DMS 273 treated with DMSO at 0.1 percent for 48 hours (cell line): Measurements from ENCODE around the gene NAGLU.

ENCODE experiments used
- DNase-seq: peaks from one replicate; lab custom pipeline; 2025; lab: John Stamatoyannopoulos, UW

Gene NAGLU

DNA sequence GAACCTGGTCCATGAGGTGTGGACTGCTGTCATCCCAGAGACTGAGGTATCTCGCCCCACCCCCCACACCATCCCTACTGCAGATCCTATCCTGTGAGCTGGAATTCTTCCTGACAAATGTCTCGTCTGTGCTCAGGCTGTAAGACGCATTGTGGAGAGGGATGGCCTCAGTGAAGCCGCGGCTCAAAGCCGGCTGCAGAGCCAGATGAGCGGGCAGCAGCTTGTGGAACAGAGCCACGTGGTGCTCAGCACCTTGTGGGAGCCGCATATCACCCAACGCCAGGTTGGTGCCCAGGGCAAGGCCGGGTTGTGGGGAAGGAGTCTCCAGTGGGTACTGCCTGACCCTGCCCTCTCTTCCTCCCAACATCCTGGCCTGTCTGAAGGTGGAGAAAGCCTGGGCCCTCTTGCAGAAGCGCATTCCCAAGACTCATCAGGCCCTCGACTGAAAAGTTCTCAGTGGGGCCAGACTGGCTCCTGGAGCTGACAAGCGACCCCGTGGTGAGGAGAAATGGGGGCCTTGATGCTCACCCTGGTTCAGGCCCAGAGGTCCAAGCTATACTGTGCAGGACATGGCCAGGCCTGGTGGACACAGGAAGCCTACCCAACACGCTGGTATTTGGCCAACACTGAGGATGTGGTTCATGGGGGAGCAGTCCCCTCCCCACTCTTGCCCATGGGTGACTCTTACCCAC lies 29.6 kb downstream of the NAGLU start:
- DNase-seq: no peak

DNA sequence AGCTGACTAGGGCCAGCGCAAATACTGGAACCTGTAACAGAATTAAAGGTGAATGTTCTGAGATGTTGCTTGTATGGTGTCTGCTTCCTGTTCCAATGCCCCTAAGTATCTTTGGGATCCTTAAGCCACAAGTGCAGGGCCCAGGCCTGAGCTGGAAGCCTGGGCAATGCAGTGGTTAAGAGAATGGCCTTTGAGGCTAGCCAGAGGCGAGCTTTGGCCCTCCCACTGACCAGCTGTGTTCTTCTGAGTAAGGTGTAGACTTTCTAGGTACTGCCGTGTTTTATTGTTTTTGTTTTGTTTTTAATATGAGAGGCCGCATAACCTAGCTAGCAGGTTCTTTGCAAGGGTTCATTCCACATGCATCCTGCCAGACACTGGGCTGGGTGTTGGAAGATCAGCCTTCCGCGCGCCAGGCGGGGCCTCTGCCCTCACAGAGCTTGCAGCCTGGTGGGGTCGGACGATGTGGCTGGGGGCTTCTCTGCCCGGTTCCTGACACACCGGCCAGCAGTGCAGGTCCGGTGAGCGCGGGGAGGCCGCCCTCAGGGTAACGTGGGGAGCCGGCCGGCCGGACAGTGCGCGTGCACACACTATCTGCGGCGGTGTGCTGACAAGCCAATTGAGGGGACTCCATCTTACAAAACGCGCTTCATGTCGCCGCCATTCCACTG lies 30.3 kb downstream of the NAGLU start:
- DNase-seq: no peak

DNA sequence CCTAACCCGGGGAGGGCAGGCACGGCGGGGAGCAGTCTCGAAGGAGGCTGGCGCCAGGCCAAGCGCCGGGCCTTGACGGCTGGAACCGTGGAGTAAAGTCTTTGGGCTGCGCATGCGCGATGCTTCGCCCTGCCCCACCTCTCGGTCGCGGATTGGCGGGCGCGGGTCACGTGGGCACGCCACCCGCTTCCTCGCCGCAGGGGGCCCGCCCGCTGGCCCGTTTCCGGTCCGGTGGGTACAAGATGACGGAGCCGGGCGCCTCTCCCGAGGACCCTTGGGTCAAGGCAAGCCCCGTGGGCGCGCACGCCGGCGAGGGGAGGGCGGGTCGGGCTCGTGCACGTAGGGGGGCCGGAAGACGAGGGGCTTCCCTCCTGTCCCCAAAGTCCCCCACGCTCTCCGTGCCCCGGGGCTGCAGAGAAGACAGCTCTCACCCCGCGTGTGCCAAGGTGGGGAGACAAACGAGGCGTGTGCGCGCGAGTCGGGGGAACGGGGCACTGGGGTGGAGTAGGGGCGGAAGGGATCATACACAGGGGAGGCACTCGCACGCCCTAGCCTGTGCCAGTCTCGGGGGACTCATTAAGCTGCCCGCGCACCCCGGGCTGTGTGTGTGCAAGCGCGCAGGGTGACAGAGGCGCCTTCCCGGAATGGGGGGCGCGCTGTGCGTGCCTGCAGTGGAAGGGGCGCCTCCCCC lies 31.0 kb downstream of the NAGLU start, which contains the start of gene MLX:
Gene MLX, plus strand, starts transcription at position 218 of the 691 bp plus-strand sequence. Its CDS starts 25 bp downstream, at position 243.
- DNase-seq: peak; percentile 67

DNA sequence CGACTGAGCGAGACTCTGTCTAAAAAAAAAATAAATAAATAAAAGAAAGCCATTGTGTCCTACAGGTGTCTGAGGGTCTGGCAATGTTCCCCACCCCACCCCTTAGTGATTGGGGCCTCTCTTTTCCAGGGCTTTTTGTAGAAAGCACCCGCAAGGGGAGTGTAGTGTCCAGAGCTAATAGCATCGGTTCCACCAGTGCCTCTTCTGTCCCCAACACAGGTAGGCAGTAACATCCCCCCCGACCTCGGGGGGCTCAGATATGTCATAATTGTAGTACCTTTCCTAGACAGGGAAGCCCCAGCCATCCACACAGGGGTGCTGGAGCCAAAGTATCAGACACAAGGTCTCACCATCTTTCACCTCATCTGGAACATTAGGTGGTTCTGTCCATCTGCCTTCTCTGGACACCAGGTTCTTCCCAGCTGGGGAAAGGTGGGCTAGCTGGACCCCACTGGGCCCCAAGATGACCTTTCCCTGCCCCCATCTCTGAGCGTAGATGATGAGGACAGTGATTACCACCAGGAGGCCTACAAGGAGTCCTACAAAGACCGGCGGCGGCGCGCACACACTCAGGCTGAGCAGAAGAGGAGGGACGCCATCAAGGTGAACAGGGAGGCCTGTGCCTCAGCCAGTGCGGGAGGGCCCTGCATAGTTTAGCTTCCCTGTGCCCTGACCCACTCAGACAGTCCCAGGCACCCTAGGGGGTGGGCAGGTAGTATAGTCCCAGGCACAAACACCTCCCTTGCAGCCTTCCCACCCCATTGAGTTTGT lies 32.5 kb downstream of the NAGLU start:
- no peak for DNase-seq

DNA sequence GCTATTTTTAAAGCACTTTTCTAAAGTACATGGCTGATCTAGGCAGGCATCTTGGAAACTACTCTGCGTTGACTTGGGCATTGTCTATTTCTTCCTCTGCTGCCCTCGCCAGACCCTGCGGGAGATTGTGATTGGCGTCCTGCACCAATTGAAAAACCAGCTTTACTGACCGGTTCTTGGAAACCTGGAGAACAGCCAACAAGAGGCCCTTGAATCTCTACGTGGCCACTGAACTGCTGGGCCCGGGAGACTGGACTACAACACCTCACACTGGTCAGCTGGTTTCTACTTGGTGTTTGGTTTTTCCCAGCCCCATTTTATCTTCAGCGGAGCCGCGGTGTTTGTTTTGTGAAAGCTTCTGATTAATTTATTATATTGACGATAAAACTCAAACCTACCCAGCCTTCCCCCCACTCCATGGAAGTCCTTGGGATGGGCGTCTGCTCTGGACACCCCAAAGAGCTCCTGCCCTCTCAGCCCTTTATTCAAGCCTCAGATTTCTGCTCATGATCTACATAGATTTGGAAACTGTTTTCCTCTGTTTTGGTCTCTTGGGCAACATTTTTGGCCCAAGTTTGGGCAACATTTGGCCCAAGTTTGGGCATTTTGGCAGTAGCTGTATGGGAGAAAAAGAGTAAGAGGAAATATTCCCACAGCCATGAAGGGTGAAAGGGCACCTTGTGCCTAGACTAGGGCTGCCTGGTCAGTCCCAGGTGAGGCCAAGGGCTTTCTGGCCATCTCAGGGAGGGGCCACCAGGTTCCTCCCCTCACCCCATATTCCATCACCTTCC lies 35.6 kb downstream of the NAGLU start:
- DNase-seq: no peak

DNA sequence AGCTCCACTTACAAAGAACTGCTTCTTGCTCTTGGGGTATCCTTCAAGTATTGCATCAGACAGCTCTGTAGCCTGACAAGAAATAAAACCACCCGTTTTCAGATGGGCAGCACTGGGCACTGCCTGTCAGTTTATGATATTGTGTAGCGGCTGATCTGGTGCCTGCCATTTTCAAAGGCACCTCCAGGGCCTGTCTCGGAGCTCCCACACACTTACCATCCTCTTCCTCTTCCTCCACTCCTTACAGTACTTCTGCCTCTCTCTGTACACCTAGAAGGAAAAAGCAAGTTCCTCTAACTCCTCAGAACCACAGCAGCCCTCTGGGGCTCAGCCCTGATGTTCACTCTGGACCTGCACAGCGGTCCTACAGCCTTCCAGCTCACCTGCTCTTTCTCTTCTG lies 37.1 kb downstream of the NAGLU start:
- DNase-seq: no peak

DNA sequence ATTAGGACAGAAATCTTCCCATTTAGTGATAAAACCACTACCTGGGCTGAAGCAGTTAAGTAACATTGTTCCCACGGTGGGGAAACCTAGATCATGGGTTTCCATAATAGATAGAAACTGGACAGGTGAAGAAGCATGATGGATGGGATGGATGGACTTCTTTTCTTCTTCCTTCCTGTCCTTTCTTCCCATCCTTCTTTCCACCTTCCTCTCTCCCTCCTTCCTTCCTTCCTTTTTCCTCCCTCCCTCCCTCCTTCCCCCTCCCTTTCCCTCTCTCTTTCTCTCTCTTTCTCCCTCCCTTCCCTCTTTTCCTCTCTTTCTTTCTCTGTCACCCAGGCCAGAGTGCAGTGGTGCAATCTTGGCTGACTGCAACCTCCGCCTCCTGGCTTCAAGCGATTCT lies 38.4 kb downstream of the NAGLU start:
- DNase-seq: no peak

DNA sequence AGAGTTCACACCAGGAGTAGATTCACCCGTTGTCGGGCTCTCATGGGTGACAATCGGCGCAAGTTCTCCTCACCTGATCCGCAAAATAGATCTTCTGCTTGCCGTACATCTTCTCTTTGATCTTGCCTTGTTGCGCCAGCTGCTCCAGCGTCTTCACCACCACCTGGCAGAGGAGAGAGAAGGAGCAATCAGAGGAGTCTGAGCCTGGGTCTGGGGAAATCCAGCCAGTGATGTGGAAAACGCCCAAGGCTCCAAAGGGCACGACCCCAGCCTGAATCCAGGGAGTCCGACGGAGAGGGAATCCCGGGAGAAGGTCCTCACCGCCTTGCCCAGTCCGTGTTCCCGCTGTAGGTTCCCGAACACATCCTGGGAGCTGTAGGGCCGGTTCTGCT lies 41.1 kb downstream of the NAGLU start:
- no peak for DNase-seq

DNA sequence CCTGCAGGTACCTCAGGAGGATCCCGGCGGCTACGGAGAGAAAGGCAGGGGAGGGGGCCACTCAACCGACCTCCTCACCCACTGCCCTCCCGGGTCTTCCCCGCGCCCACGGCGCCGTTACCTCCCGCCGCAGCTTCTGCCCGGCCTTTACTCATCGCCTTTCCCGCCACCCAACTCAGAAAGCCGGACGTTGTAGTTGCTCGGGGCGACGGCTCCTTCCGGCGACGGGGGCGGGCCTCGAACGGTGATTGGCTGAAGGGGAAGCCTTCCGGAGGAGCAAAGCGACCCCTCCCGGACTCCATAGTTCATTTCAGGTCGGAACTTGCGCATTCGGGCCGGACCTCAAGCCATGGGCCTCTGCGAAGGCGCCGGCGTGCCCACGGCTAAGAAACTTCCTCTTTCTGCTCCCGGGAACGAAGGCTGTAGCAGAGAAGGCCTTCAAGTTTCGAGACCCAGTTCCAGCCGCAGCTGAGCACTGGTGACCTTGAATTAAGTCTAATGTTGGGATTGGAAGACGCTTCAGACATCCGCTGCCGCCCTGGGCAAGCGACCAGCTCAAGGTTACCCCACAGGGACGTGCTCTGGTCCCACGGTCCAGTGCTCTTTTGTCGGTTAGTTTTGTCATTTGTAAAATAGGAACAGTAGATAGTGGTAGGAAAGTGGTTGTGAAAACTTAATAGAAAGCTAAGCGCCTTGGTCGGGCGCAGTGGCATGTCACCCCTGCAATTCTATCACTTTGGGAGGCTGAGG lies 41.7 kb downstream of the NAGLU start, which contains the start of gene PSMC3IP:
Gene PSMC3IP, minus strand, starts transcription at position 198 of the 750 bp plus-strand sequence. Its CDS starts 43 bp downstream, at position 155.
- DNase-seq: peak; percentile 83

DNA sequence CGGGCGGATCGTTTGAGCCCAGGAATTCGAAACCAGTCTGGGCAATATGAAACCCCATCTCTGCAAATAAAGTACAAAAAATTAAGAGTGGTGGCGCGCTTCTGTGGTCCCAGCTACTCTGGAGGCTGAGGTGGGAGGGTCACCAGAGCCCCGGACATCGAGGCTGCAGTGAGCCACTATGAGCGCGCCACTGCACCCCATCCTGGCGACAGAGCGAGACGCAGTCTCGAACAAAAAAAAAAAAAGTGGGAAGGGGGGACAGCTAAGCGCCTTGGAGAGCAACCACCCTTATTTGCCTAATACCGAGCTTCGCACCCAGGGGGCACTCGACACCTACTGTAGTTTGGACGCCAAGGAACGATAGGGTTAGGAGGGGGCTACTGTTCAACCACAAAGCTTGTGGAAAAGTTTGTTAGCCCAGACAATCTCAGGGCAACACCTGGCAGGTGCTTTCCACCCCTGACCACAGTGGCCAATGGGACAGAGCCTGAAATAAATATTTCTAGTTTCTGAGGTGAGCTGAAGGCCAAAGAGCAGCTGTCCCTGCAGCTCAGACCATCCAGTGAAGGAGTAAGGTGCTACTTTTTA lies 42.3 kb downstream of the NAGLU start:
- peak; percentile 54 for DNase-seq

DNA sequence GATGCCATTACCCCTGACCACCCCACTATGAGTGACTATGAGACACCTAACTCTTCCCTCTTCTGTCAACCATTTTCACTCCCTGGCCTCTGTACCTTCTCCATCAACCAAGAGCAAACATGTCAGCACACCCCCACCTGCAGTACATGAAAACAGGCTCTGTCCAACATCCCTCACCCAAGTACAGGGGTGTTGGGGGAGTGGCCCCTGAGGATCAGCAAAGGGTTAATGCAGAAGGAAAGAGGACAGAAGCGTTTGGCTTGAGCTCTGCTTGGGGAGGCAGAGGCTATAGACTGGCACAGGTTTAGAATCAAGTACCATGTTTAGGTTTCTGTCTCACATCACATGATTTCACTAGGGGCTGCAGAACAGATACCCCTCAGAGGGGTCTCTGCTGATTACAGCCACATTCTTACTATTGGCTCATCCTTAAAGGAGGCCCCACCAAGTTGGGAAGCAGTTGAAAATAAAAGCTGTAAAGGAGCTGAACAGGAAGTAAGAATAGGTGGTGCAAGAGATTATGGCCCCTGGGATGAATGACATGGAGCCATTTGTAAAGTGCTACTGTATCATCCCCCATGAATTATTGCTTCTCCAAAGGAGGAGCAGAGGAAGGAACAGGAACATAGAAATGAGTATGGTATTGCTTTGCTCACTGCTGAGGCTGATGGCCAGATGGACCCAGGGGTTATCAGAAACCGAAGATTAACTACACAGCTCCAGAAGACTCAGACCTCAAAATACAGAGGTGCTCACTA lies 43.9 kb downstream of the NAGLU start:
- DNase-seq: no peak

DNA sequence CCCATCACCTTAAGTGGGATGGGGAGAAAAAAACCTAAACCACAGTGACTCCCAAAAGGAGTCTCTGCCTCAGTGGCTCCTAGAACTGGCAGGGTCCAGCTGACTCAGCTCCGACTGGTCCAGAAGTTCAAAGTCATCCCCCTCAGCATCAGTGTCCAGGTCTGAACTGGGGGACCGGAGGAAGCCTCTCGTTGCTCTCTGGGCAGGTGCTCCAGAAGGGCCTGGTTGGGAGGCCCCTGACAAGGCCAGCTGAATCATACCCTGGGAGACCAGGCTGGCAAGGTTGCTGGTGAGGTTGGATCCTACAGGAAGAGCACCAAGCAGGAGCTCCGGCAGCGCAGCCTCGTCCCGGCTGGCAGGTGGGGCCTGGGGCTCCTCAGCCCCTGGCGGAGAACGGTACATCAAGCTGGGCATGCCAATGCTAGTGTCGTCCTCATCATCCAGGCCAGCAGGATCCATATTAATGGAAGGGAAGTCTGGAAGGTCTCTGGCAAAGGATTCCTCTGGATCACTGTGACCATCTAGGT lies 45.8 kb downstream of the NAGLU start:
- DNase-seq: no peak

DNA sequence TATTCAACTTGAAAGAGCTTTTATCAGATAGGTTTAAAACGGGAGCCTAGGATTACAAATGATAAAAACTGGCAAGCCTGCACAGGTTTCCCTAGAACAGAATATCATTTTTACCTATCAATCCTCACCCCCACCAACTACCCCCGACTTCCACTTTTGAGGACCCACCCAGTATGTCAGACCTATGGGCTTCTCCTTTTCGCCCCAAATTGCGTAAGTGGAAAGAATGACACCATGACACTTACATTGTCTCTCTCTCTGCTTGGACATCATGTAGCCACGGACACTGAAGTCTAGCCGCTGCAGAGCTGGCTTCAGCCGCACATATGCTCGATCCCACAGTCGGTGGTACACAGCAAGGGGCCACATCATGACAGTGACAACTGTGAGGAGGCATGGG lies 48.8 kb downstream of the NAGLU start:
- no peak for DNase-seq

DNA sequence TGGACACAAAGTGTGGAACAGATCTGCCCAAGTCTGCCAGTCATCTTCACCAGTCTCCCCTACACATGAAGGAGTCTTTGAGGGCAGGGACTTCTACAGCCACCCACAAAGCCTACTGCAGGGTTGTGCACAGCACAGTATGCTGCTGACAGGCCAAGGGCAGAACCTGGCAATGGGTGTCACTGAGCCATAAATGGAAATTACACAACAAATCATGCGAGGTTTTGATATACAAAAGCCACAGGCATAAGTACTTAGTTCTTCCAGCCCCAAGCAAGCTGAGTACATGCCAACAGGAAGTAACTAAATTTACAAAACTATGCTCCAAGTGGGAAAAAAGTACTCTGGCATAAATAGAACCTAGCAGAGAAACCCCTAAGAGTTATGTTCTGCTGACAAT lies 49.3 kb downstream of the NAGLU start:
- no peak for DNase-seq

DNA sequence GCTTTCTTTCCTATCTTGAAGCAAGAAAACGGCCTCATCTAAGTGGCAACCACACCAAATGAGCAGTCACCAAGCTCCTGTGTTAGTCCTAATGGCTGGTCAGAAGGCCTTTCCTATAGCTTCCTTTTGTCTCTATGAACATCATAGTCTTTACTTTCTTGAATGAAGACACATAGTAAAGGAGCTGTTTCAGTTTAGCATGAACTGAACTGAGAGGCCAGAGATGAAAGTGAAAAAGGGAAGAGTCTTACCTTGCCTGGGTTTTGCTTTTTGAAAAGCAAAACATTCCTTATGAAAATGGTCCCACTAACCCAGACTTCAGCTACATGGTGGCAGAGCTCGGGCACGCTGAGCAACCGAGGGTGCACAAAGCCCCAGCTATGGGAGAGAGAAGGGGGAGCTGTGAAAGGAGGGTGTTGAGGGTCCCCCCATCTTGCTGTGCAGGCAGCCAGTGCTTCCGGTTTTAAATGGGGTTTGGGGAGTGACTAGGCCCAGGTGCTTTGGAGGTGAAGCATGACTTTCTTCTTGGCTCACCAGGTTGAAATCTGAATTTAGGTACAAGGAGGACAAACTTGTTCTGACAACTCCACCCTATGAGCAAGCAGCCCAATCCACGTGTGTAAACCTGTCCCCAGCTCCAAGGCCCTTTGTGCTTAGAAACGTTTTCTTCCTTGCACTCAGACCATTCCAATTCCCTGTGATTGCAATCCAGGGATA lies 50.6 kb downstream of the NAGLU start:
- DNase-seq: no peak

DNA sequence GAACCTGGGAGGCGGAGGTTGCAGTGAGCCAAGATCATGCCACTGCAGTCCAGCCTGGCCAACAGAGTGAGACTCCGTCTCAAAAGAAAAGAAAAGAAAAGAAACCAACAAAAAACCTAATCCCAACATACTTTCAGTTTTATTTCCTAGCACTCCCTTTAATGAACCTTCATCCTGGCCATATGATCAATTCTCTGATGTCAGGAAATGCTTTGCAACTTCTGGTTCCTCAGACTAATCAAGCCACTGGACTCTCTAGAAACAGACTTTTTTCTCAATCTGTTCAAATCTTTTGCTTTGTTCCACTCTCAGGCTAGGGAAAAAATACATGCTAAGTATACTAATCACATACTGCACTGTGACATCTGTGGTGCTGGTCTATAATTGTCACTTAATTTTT lies 54.8 kb downstream of the NAGLU start:
- DNase-seq: no peak

DNA sequence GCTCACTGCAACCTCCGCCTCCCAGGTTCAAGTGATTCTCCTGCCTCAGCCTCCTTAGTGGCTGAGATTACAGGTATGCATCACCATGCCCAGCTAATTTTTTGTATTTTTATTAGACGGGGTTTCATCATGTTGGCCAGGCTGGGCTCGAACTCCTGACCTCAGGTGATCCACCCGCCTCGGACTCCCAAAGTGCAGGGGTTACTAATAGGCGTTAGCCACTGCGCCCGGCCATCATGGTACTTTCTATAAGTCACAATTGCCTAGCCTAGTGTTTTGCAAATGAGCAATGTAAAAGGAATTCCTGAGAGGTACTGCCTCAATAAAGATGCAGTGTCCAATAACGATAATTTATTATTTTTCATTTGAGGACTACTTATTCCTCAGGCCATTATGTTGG lies 55.4 kb downstream of the NAGLU start:
- DNase-seq: no peak
